ENCODE data around the gene HCLS1. TPM values are rescaled to one million over a fixed set of nuclear protein-coding genes. Genes with fewer than 3 reads are reported as not detected.

Gene HCLS1
- total RNA-seq, 1 experiment from 2014 or later = 0.45 TPM

- Mint-ChIP-seq H3K27me3 (ENCODE audit: insufficient read depth, unreplicated experiment) (no peaks in the 10 kb centered on the region), H3K27ac (ENCODE audit: unreplicated experiment) (no peak overlapping the region)
Observed at GRCh38 chr3:121642601-121643314, 17.9 kb downstream of the HCLS1 start.

GRCh38 chr3:121641127-121641526 is 19.6 kb downstream of the HCLS1 start:
- POLR2A ChIA-PET = no interaction called here
- no peaks in the 10 kb centered on the region for H3K9me3 ChIP-seq
- no peaks in the 10 kb centered on the region for H3K36me3 ChIP-seq (ENCODE audit: control insufficient read depth, insufficient read depth, low read length)
- H3K36me3 Mint-ChIP-seq (ENCODE audit: insufficient read depth, unreplicated experiment) = no peaks in the 10 kb centered on the region
- H3K27me3 Mint-ChIP-seq (ENCODE audit: insufficient read depth, unreplicated experiment) = peaks cover 3% of the 10 kb centered on the region
- BruUV-seq (replicated peaks) = no TSS peak
- intact Hi-C loops (cut with micrococcal nuclease; ENCODE audit: unreplicated experiment) = no loop called here
- no peak for TF ChIP-seq CTCF (IDR thresholded peaks at IDR 0.05; ENCODE audit: insufficient read depth in 1 of 2, low read depth in 1 of 2, low read length in 1 of 2, severe bottlenecking in 1 of 2, unreplicated experiment in 1 of 2)
- no peaks in the 10 kb centered on the region for H3K9me3 Mint-ChIP-seq (ENCODE audit: unreplicated experiment)
- DNase-seq = no peak
- H3K27me3 ChIP-seq (replicated peaks; ENCODE audit: control insufficient read depth, insufficient read depth, low read length) = no peaks in the 10 kb centered on the region
- H3K4me1 Mint-ChIP-seq (ENCODE audit: low read depth, unreplicated experiment) = no peaks in the 10 kb centered on the region
- no peak overlapping the region for H3K4me3 ChIP-seq (ENCODE audit: low read depth, low read length)
- no peak overlapping the region for H3K4me3 Mint-ChIP-seq (ENCODE audit: unreplicated experiment)
- H3K4me1 ChIP-seq = no peaks in the 10 kb centered on the region
- CTCF ChIA-PET = no interaction called here
- no peak overlapping the region for H3K27ac Mint-ChIP-seq (ENCODE audit: unreplicated experiment)

More at GRCh38 chr3:121642601-121643314, 17.9 kb downstream of the HCLS1 start:
- H3K4me3 ChIP-seq (ENCODE audit: low read depth, low read length) = no peak overlapping the region
- intact Hi-C loops (cut with micrococcal nuclease; ENCODE audit: unreplicated experiment) = no loop called here
- DNase-seq = no peak
- Mint-ChIP-seq H3K4me1 (ENCODE audit: low read depth, unreplicated experiment) (no peaks in the 10 kb centered on the region), H3K36me3 (ENCODE audit: insufficient read depth, unreplicated experiment) (no peaks in the 10 kb centered on the region), H3K4me3 (ENCODE audit: unreplicated experiment) (no peak overlapping the region), H3K9me3 (ENCODE audit: unreplicated experiment) (no peaks in the 10 kb centered on the region)
- no peak for TF ChIP-seq CTCF (IDR thresholded peaks at IDR 0.05; ENCODE audit: insufficient read depth in 1 of 2, low read depth in 1 of 2, low read length in 1 of 2, severe bottlenecking in 1 of 2, unreplicated experiment in 1 of 2)
- H3K27me3 ChIP-seq (replicated peaks; ENCODE audit: control insufficient read depth, insufficient read depth, low read length) = no peaks in the 10 kb centered on the region
- no peaks in the 10 kb centered on the region for H3K36me3 ChIP-seq (ENCODE audit: control insufficient read depth, insufficient read depth, low read length)
- no peaks in the 10 kb centered on the region for H3K9me3 ChIP-seq
- POLR2A ChIA-PET = interaction anchor here (0.7 kb wide), 1 partner anchor 21 kb away, joined by 3 read pairs; no protein-coding TSS in a partner anchor
- CTCF ChIA-PET = no interaction called here
- no TSS peak for BruUV-seq (replicated peaks)
- H3K4me1 ChIP-seq = no peaks in the 10 kb centered on the region

GRCh38 chr3:121637922-121638321 is 22.8 kb downstream of the HCLS1 start:
- H3K4me1 Mint-ChIP-seq (ENCODE audit: low read depth, unreplicated experiment) = no peaks in the 10 kb centered on the region
- ChIA-PET POLR2A (no interaction called here), CTCF (no interaction called here)
- Histone ChIP-seq H3K9me3 (no peaks in the 10 kb centered on the region), H3K4me3 (ENCODE audit: low read depth, low read length) (no peak overlapping the region), H3K36me3 (ENCODE audit: control insufficient read depth, insufficient read depth, low read length) (no peaks in the 10 kb centered on the region), H3K27me3 (replicated peaks; ENCODE audit: control insufficient read depth, insufficient read depth, low read length) (no peaks in the 10 kb centered on the region), H3K4me1 (no peaks in the 10 kb centered on the region)
- DNase-seq = no peak
- intact Hi-C loops (cut with micrococcal nuclease; ENCODE audit: unreplicated experiment) = no loop called here
- no peak overlapping the region for H3K27ac Mint-ChIP-seq (ENCODE audit: unreplicated experiment)
- H3K27me3 Mint-ChIP-seq (ENCODE audit: insufficient read depth, unreplicated experiment) = peaks cover 10% of the 10 kb centered on the region
- H3K4me3 Mint-ChIP-seq (ENCODE audit: unreplicated experiment) = no peak overlapping the region
- no peaks in the 10 kb centered on the region for H3K9me3 Mint-ChIP-seq (ENCODE audit: unreplicated experiment)
- no peak for TF ChIP-seq CTCF (IDR thresholded peaks at IDR 0.05; ENCODE audit: insufficient read depth in 1 of 2, low read depth in 1 of 2, low read length in 1 of 2, severe bottlenecking in 1 of 2, unreplicated experiment in 1 of 2)
- no peaks in the 10 kb centered on the region for H3K36me3 Mint-ChIP-seq (ENCODE audit: insufficient read depth, unreplicated experiment)
- no TSS peak for BruUV-seq (replicated peaks)

Measured in Caco-2 (cell line).